PC-9 (cell line): ENCODE data around the gene HOXA4.

Experiments
- CTCF ChIP-seq: fragments of 200-600 bp; sonication (generic); conservative IDR thresholded peaks from 2 replicates; pipeline ENCODE4 v1.6.1; 2017; ENCODE audit warnings: mixed run types, antibody characterized with exemption, mild to moderate bottlenecking, moderate library complexity
- EZH2 ChIP-seq: fragments of 200-600 bp; sonication (generic); IDR thresholded peaks from 2 replicates; pipeline ENCODE4 v1.8.0; 2017; ENCODE audit warnings: antibody characterized with exemption, low read depth

- TF ChIP-seq CTCF, result no peak
- no peak for TF ChIP-seq EZH2
These were observed 11.5 kb upstream of the HOXA4 start for GRCh38 chr7:27141923-27142579.
